OCI-LY3 (cell line): ENCODE data around the gene ITPR1.

ENCODE experiments used
- H2AFZ ChIP-seq: fragments of 200-600, 300-600 bp; shearing (Covaris generic); 2 replicates; pipeline ENCODE4 v1.6.0; 2014; ENCODE audit warnings: antibody characterized with exemption, low read depth, low read length
- H3K27ac ChIP-seq: fragments of 200-600, 300-600 bp; sonication (generic); 2 replicates; pipeline ENCODE4 v1.5.1; 2014; ENCODE audit warnings: mild to moderate bottlenecking, low read length, moderate library complexity, mixed read lengths
- H3K27me3 ChIP-seq: fragments of 200-600, 300-600 bp; sonication (generic); 2 replicates; pipeline ENCODE4 v1.6.1; 2014; ENCODE audit warnings: low read depth, low read length, mixed read lengths
- H3K36me3 ChIP-seq: fragments of 200-600, 300-600 bp; sonication (generic); replicated peaks from 2 replicates; pipeline ENCODE3; 2014; ENCODE audit warnings: low read depth, low read length, mixed read lengths
- H3K4me1 ChIP-seq: fragments of 300-600, 200-600 bp; sonication (generic); 2 replicates; pipeline ENCODE4 v1.6.1; 2014; ENCODE audit warnings: low read length, mixed read lengths
- H3K4me2 ChIP-seq: fragments of 200-600, 300-600 bp; sonication (generic); 2 replicates; pipeline ENCODE4 v1.6.1; 2014; ENCODE audit warnings: low read length, mixed read lengths
- H3K4me3 ChIP-seq: fragments of 300-600, 200-600 bp; sonication (generic); 2 replicates; pipeline ENCODE4 v1.5.1; 2014; ENCODE audit warnings: antibody characterized with exemption, mild to moderate bottlenecking, low read length, moderate library complexity
- H3K79me2 ChIP-seq: fragments of 300-600, 200-600 bp; shearing (Covaris generic); 2 replicates; pipeline ENCODE4 v1.6.1; 2014; ENCODE audit warnings: mild to moderate bottlenecking, low read length, mixed read lengths
- H3K9ac ChIP-seq: fragments of 300-600, 200-600 bp; shearing (Covaris generic); 2 replicates; pipeline ENCODE4 v1.6.0; 2014; ENCODE audit warnings: mild to moderate bottlenecking, low read length, moderate library complexity
- H3K9me3 ChIP-seq: fragments of 200-600, 300-600 bp; shearing (Covaris generic); 2 replicates; pipeline ENCODE4 v1.6.1; 2014; ENCODE audit warnings: low read length, mixed read lengths; ENCODE audit not compliant: insufficient read depth
- H4K20me1 ChIP-seq: fragments of 200-600, 300-600 bp; sonication (generic); 2 replicates; pipeline ENCODE4 v1.6.1; 2016; ENCODE audit warnings: low read length, mixed read lengths; ENCODE audit not compliant: insufficient read depth
- CTCF ChIP-seq: fragments of 200-600, 300-600 bp; sonication (generic); IDR thresholded peaks from 2 replicates; pipeline ENCODE4 v1.5.1; 2014; ENCODE audit warnings: antibody characterized with exemption, low read length, low read depth
- EZH2phosphoT487 ChIP-seq: fragments of 200-600 bp; shearing (Covaris generic); IDR thresholded peaks from 2 replicates; pipeline ENCODE4 v1.6.1; 2018; ENCODE audit warnings: antibody characterized with exemption, mixed run types, low read depth

ITPR1 gene

GRCh38 chr3:4763604-4764247 is 270.6 kb downstream of the ITPR1 start:
- no peaks in the 10 kb centered on the region for H3K4me1 ChIP-seq
- H3K4me3 ChIP-seq: no peak overlapping the region
- no peaks in the 10 kb centered on the region for H3K27me3 ChIP-seq
- H3K4me2 ChIP-seq: no peak overlapping the region
- no peak overlapping the region for H3K9ac ChIP-seq
- no peaks in the 10 kb centered on the region for H3K9me3 ChIP-seq
- H3K79me2 ChIP-seq: no peaks in the 10 kb centered on the region
- no peaks in the 10 kb centered on the region for H4K20me1 ChIP-seq
- H3K27ac ChIP-seq: no peak overlapping the region
- no peak overlapping the region for H2AFZ ChIP-seq
- H3K36me3 ChIP-seq: no peaks in the 10 kb centered on the region
- TF ChIP-seq CTCF: no peak
- TF ChIP-seq EZH2phosphoT487: no peak

- Histone ChIP-seq H3K9me3 (no peaks in the 10 kb centered on the region), H3K79me2 (no peaks in the 10 kb centered on the region), H3K9ac (no peak overlapping the region), H3K4me2 (no peak overlapping the region), H2AFZ (no peak overlapping the region), H4K20me1 (no peaks in the 10 kb centered on the region), H3K27me3 (no peaks in the 10 kb centered on the region), H3K27ac (no peak overlapping the region), H3K36me3 (no peaks in the 10 kb centered on the region), H3K4me3 (no peak overlapping the region), H3K4me1 (no peaks in the 10 kb centered on the region)
- TF ChIP-seq EZH2phosphoT487: no peak
- no peak for TF ChIP-seq CTCF
These were observed 272.1 kb downstream of the ITPR1 start for GRCh38 chr3:4765212-4765611.

- H3K4me1 ChIP-seq: no peaks in the 10 kb centered on the region
- no peaks in the 10 kb centered on the region for H3K79me2 ChIP-seq
- TF ChIP-seq EZH2phosphoT487 (no peak), CTCF (no peak)
- no peaks in the 10 kb centered on the region for H3K36me3 ChIP-seq
- no peaks in the 10 kb centered on the region for H3K27me3 ChIP-seq
- H3K9ac ChIP-seq: no peak overlapping the region
- no peaks in the 10 kb centered on the region for H3K9me3 ChIP-seq
- no peak overlapping the region for H3K4me3 ChIP-seq
- no peaks in the 10 kb centered on the region for H4K20me1 ChIP-seq
- H3K4me2 ChIP-seq: no peak overlapping the region
- no peak overlapping the region for H3K27ac ChIP-seq
- H2AFZ ChIP-seq: no peak overlapping the region
These were observed 273.1 kb downstream of the ITPR1 start for GRCh38 chr3:4766263-4766662.

- no peak overlapping the region for H3K4me2 ChIP-seq
- no peaks in the 10 kb centered on the region for H3K9me3 ChIP-seq
- no peaks in the 10 kb centered on the region for H3K79me2 ChIP-seq
- no peak overlapping the region for H3K27ac ChIP-seq
- no peak overlapping the region for H3K4me3 ChIP-seq
- TF ChIP-seq EZH2phosphoT487 (no peak), CTCF (no peak)
- H3K9ac ChIP-seq: no peak overlapping the region
- H3K27me3 ChIP-seq: no peaks in the 10 kb centered on the region
- H3K36me3 ChIP-seq: no peaks in the 10 kb centered on the region
- no peaks in the 10 kb centered on the region for H4K20me1 ChIP-seq
- no peak overlapping the region for H2AFZ ChIP-seq
- H3K4me1 ChIP-seq: no peaks in the 10 kb centered on the region
These were observed 273.8 kb downstream of the ITPR1 start for GRCh38 chr3:4766716-4767499.
